ACHN (cell line): ENCODE results near the gene RHOH.
"Not testable (repeated sequence)": the region's sequence is repeated elsewhere in the genome, so short reads cannot be mapped to it uniquely, and the experiment has no call there.

ENCODE experiments used
- DNase-seq: peaks from one replicate; pipeline ENCODE4 v3.0.0-alpha.2; 2015
- in situ Hi-C: cut with HindIII; loops from 2 replicates; pipeline ENCODE4 v1.10.0; 2017; ENCODE audit warnings: low sequenced_read_pairs, low pct_ligation_motif_present, low pct_unique_long_range_greater_than_20kb

RHOH gene

GRCh38 chr4:40196724-40197281, at the start of gene RHOH:
Gene RHOH, plus strand, starts transcription at chr4:40197031. Its CDS starts 46,356 bp downstream, at chr4:40243387.
- in situ Hi-C loops: no loop called here
- DNase-seq: no peak

GRCh38 chr4:40147490-40147889, 49.3 kb upstream of the RHOH start:
- DNase-seq, in situ Hi-C loops: not testable (repeated sequence)

- peak; percentile 69 for DNase-seq
- in situ Hi-C loops: no loop called here
These were observed 46.9 kb upstream of the RHOH start for GRCh38 chr4:40149960-40150385.

GRCh38 chr4:40150932-40151331, 45.9 kb upstream of the RHOH start:
- in situ Hi-C loops: no loop called here
- no peak for DNase-seq

GRCh38 chr4:40152637-40153036, 44.2 kb upstream of the RHOH start:
- in situ Hi-C loops: no loop called here
- DNase-seq: no peak

GRCh38 chr4:40157436-40157835, 39.4 kb upstream of the RHOH start:
- DNase-seq: no peak
- in situ Hi-C loops: no loop called here

GRCh38 chr4:40160258-40160657, 36.6 kb upstream of the RHOH start:
- DNase-seq: no peak
- in situ Hi-C loops: no loop called here

GRCh38 chr4:40164459-40164858, 32.4 kb upstream of the RHOH start:
- no peak for DNase-seq
- in situ Hi-C loops: no loop called here

GRCh38 chr4:40165916-40166315, 30.9 kb upstream of the RHOH start:
- no peak for DNase-seq
- in situ Hi-C loops: no loop called here

GRCh38 chr4:40168070-40168469, 28.8 kb upstream of the RHOH start:
- no peak for DNase-seq
- in situ Hi-C loops: no loop called here

- DNase-seq: peak; percentile 3
- in situ Hi-C loops: no loop called here
These were observed 26.2 kb upstream of the RHOH start for GRCh38 chr4:40170588-40170987.

GRCh38 chr4:40173470-40173875, 23.4 kb upstream of the RHOH start:
- in situ Hi-C loops: no loop called here
- DNase-seq: no peak

- in situ Hi-C loops: no loop called here
- no peak for DNase-seq
These were observed 20.2 kb upstream of the RHOH start for GRCh38 chr4:40176602-40177001.

- no peak for DNase-seq
- in situ Hi-C loops: no loop called here
These were observed 19.2 kb upstream of the RHOH start for GRCh38 chr4:40177591-40177990.

GRCh38 chr4:40178672-40179071, 18.2 kb upstream of the RHOH start:
- in situ Hi-C loops: no loop called here
- no peak for DNase-seq

GRCh38 chr4:40179360-40179759, 17.5 kb upstream of the RHOH start:
- no peak for DNase-seq
- in situ Hi-C loops: no loop called here

- in situ Hi-C loops: no loop called here
- no peak for DNase-seq
These were observed 16.5 kb upstream of the RHOH start for GRCh38 chr4:40180356-40180755.

GRCh38 chr4:40182001-40182400, 14.8 kb upstream of the RHOH start:
- no peak for DNase-seq
- in situ Hi-C loops: no loop called here

GRCh38 chr4:40182954-40183353, 13.9 kb upstream of the RHOH start:
- no peak for DNase-seq
- in situ Hi-C loops: no loop called here

- no peak for DNase-seq
- in situ Hi-C loops: no loop called here
These were observed 13.0 kb upstream of the RHOH start for GRCh38 chr4:40183615-40184411.
